GM12878 (cell line): Measurements from ENCODE around the gene EMC6. TPM values are rescaled to one million over a fixed set of nuclear protein-coding genes. Genes with fewer than 3 reads are reported as not detected.
A peak's percentile ranks its signal among the peaks of the same experiment; 100 is the strongest.

Experiments used
- ATAC-seq: fragments of 200-7000 bp; cut with Tn5 transposase; 3 replicates; pipeline ENCODE4 v1.9.1; 2020; ENCODE audit warnings: mild to moderate bottlenecking, moderate library complexity
- BruUV-seq: library from RNA; stranded (reverse); fragments of 400-500 nt; replicated peaks from 2 replicates; lab custom pipeline; 2021; lab: Mats Ljungman, UMichigan
- CTCF ChIA-PET: fragments of 300-600 bp; sonication (Branson Sonifier 250); formaldehyde crosslinking; extraction: SDS; loops from one replicate; lab custom pipeline; 2021; ENCODE audit warnings: inconsistent platforms; lab: Yijun Ruan, JAX
- POLR2A ChIA-PET: fragments of 350-600 bp; formaldehyde crosslinking; extraction: SDS; loops from one replicate; lab custom pipeline; 2021; ENCODE audit warnings: inconsistent platforms; lab: Charles Lee
- RAD21 ChIA-PET: fragments of 300-600 bp; sonication (Branson Sonifier 250); formaldehyde crosslinking; loops from one replicate; lab custom pipeline; 2023; ENCODE audit warnings: antibody characterized with exemption; ENCODE audit not compliant: unreplicated experiment; lab: Charles Lee
- SMC1A ChIA-PET: fragments of 300-600 bp; sonication (Branson Sonifier 250); formaldehyde crosslinking; loops from one replicate; lab custom pipeline; 2023; ENCODE audit not compliant: unreplicated experiment, uncharacterized antibody; lab: Charles Lee
- DNase-seq: peaks from one replicate; pipeline ENCODE4 v3.0.0-alpha.2; 2011; ENCODE audit warnings: low read depth, low spot score
- FAIRE-seq: peaks from 3 replicates; lab custom pipeline; 2011; peaks lifted over from hg19 to GRCh38; lab: Jason Lieb, UNC
- H2AFZ ChIP-seq: 2 replicates; pipeline ENCODE4 v1.6.0; 2011; ENCODE audit warnings: low read depth, low read length, control low read depth; ENCODE audit not compliant: control insufficient read depth
- H3K27ac ChIP-seq: 2 replicates; pipeline ENCODE4 v1.5.1; 2011; ENCODE audit warnings: control low read depth; ENCODE audit not compliant: control insufficient read depth, insufficient read depth
- H3K27me3 ChIP-seq, 2 experiments: replicated peaks in 1 of 2; 2 replicates each; pipeline versions ENCODE4 v1.6.0 to v1.6.1; 2011; ENCODE audit warnings: low read length in 1 of 2; ENCODE audit not compliant: control insufficient read depth in 2 of 2, insufficient read depth in 2 of 2
- H3K36me3 ChIP-seq, 2 experiments: 2 replicates each; pipeline ENCODE4 v1.5.1; 2011; ENCODE audit warnings: low read length in 1 of 2; ENCODE audit not compliant: control insufficient read depth in 2 of 2, insufficient read depth in 2 of 2
- H3K4me1 ChIP-seq: 2 replicates; pipeline ENCODE4 v1.6.1; 2011; ENCODE audit warnings: mild to moderate bottlenecking, low read length, moderate library complexity, mixed read lengths; ENCODE audit not compliant: control insufficient read depth, insufficient read depth
- H3K4me2 ChIP-seq: 2 replicates; pipeline ENCODE4 v1.6.0; 2011; ENCODE audit warnings: control low read depth; ENCODE audit not compliant: control insufficient read depth, insufficient read depth
- H3K4me3 ChIP-seq: fragments of 200-600 bp; sonication (generic); 2 replicates; pipeline ENCODE4 v1.5.1; 2016
- H3K79me2 ChIP-seq: 2 replicates; pipeline ENCODE4 v1.6.0; 2011; ENCODE audit warnings: low read length; ENCODE audit not compliant: control insufficient read depth, insufficient read depth
- H3K9ac ChIP-seq: 2 replicates; pipeline ENCODE4 v1.8.0; 2011; ENCODE audit warnings: low read length, control low read depth, mixed read lengths; ENCODE audit not compliant: control insufficient read depth, insufficient read depth
- H3K9me3 ChIP-seq: replicated peaks from 3 replicates; pipeline ENCODE4 v1.5.1; 2011; ENCODE audit warnings: mild to moderate bottlenecking, low read length; ENCODE audit not compliant: control insufficient read depth, insufficient read depth
- H4K20me1 ChIP-seq: 2 replicates; pipeline ENCODE4 v1.6.0; 2011; ENCODE audit not compliant: control insufficient read depth, insufficient read depth
- CEBPB ChIP-seq, 2 experiments: fragments of 150-350 bp in 1 of 2; IDR thresholded peaks; 2 replicates each; pipeline ENCODE4 v1.6.1; 2012 to 2014; ENCODE audit warnings: low read depth in 2 of 2, low read length in 2 of 2, borderline replicate concordance in 1 of 2, inconsistent platforms in 1 of 2
- CREB1 ChIP-seq: IDR thresholded peaks from 2 replicates; pipeline ENCODE4 v1.6.1; 2012; ENCODE audit warnings: low read depth, mild to moderate bottlenecking, inconsistent platforms
- ELK1 ChIP-seq: IDR thresholded peaks from 2 replicates; pipeline ENCODE4 v1.6.1; 2012; ENCODE audit warnings: low read depth, low read length, improper control_type of control experiment
- FOS ChIP-seq: IDR thresholded peaks from 3 replicates; pipeline ENCODE4 v1.6.1; 2011; ENCODE audit warnings: borderline replicate concordance; ENCODE audit not compliant: insufficient read length; ENCODE audit errors: extremely low read depth
- GATAD2B ChIP-seq: fragments of 450-650 bp; conservative IDR thresholded peaks from 2 replicates; pipeline ENCODE4 v1.6.1; 2017; ENCODE audit warnings: low read depth, mild to moderate bottlenecking, moderate library complexity
- HCFC1 ChIP-seq: fragments of 150-350 bp; IDR thresholded peaks from 2 replicates; pipeline ENCODE4 v1.6.1; 2014; ENCODE audit warnings: low read length
- KLF5 ChIP-seq: fragments of 450-650 bp; IDR thresholded peaks from 2 replicates; pipeline ENCODE4 v1.6.1; 2014; ENCODE audit warnings: mild to moderate bottlenecking; ENCODE audit not compliant: partially characterized antibody
- RELB ChIP-seq: fragments of 450-650 bp; IDR thresholded peaks from 2 replicates; pipeline ENCODE4 v1.6.1; 2017; ENCODE audit warnings: low read depth, mild to moderate bottlenecking, moderate library complexity
- REST ChIP-seq: IDR thresholded peaks from 2 replicates; pipeline ENCODE4 v1.6.1; 2012; ENCODE audit warnings: mild to moderate bottlenecking, low read depth, low read length
- SIN3A ChIP-seq: IDR thresholded peaks from 2 replicates; pipeline ENCODE4 v1.6.1; 2012; ENCODE audit warnings: low read depth, low read length, improper control_type of control experiment
- SMAD1 ChIP-seq: fragments of 450-650 bp; IDR thresholded peaks from 2 replicates; pipeline ENCODE4 v1.6.1; 2018; ENCODE audit warnings: mild to moderate bottlenecking, low read depth; ENCODE audit not compliant: partially characterized antibody
- SMAD5 ChIP-seq: IDR thresholded peaks from 2 replicates; pipeline ENCODE4 v1.6.1; 2016; ENCODE audit warnings: antibody characterized with exemption, low read depth
- SP1 ChIP-seq: IDR thresholded peaks from one replicate; pipeline ENCODE4 v1.6.1; 2011; ENCODE audit warnings: low read depth, low read length
- USF2 ChIP-seq: IDR thresholded peaks from 2 replicates; pipeline ENCODE4 v1.6.1; 2011; ENCODE audit warnings: low read depth, low read length, improper control_type of control experiment, borderline replicate concordance
- ZNF24 ChIP-seq: fragments of 450-650 bp; IDR thresholded peaks from 2 replicates; pipeline ENCODE4 v1.6.1; 2017; ENCODE audit warnings: antibody characterized with exemption, mild to moderate bottlenecking
- WGBS: methylation state at CpG from one replicate; pipeline ENCODE4 v1.1.6; 2016; ENCODE audit warnings: low lambda C conversion rate; ENCODE audit not compliant: insufficient replicate concordance, insufficient coverage; ENCODE audit errors: missing lambda C conversion rate; 5-methylcytosine and 5-hydroxymethylcytosine counted together
- in situ Hi-C: fragments of 300-500 bp; cut with MboI; formaldehyde crosslinking; loops from 9 replicates; pipeline ENCODE4 v1.14.3; 2018; ENCODE audit warnings: mixed read lengths
- intact Hi-C: fragments of 100-400 bp; cut with micrococcal nuclease; formaldehyde crosslinking; loops from one replicate; pipeline ENCODE4 v1.14.2; 2022; ENCODE audit not compliant: unreplicated experiment
- polyA plus RNA-seq, 11 experiments: library from polyadenylated mRNA; depleted of rRNA in 4 of 11; unstranded in 6 of 11; stranded (reverse) in 5 of 11; fragments of >200 nt; fragmentation: Nextera tagmentation in 4 of 11; fragmentation: Illumina TruSeq in 1 of 11; extraction: Ambion mirVana in 4 of 11; extraction: Trizol in 1 of 11; gene quantifications; 1 replicate in 1 of 11; 2 replicates in 10 of 11; pipeline versions ENCODE4 v1.2.1 to v1.2.3, GENCODE V29; 2011 to 2016; ENCODE audit warnings: inconsistent platforms in 2 of 11, missing spikeins in 2 of 11, low read depth in 1 of 11
- total RNA-seq, 4 experiments: library from RNA; depleted of rRNA in 3 of 4; stranded (reverse); fragments of >200 nt in 3 of 4; fragmentation: Illumina TruSeq in 1 of 4; extraction: Trizol in 1 of 4; gene quantifications; 2 replicates each; pipeline versions ENCODE4 v1.2.1 to v1.2.3, GENCODE V29; 2013 to 2021

Gene EMC6
- total and polyA plus RNA-seq, 10 of the 15 experiments (the other 5 are each of a cell fraction or from before 2014, with no cell fraction given), result 5.1 to 172 (median 35.9) TPM

- Histone ChIP-seq H2AFZ (peak within 1 kb of the TSS; percentile 97), H3K27me3 (no peaks in the 10 kb centered on the region), H3K36me3 (no peaks in the 10 kb centered on the region; a peak in 2 of 4 replicates), H3K4me1 (peaks cover 4% of the 10 kb centered on the region; the same call in 1 of the 2 replicates), H3K27ac (peak within 1 kb of the TSS; percentile 98), H3K9ac (peak within 1 kb of the TSS; percentile 90), H3K4me3 (peak within 1 kb of the TSS; percentile 94), H3K9me3 (no peaks in the 10 kb centered on the region), H3K79me2 (peaks cover 12% of the 10 kb centered on the region), H3K4me2 (peak within 1 kb of the TSS; percentile 98), H4K20me1 (no peaks in the 10 kb centered on the region)
- RAD21 ChIA-PET, result interaction anchor here (0.8 to 3.1 kb wide), 12 partner anchors 11 to 210 kb away, joined by 3 to 26 read pairs (median 5); partner anchors contain the start of genes HASPIN and TRPV3
- peak; percentile 99 for ATAC-seq
- SMC1A ChIA-PET, result interaction anchor here (0.8 to 1.7 kb wide), 10 partner anchors 9 to 101 kb away, joined by 3 to 6 read pairs (median 4); no protein-coding TSS in a partner anchor
- CTCF ChIA-PET, result interaction anchor here (0.6 to 1.6 kb wide), 7 partner anchors 9 to 161 kb away, joined by 3 to 17 read pairs (median 4); no protein-coding TSS in a partner anchor
- DNase-seq, result peak; percentile 68
- WGBS, result 2% methylated on average over 64 of the region's 68 CpGs
- POLR2A ChIA-PET, result interaction anchor here (0.6 to 1.3 kb wide), 13 partner anchors 9 to 275 kb away, joined by 3 to 11 read pairs (median 4); partner anchors contain the start of genes HASPIN and TRPV3
- in situ Hi-C loops, result no loop called here
- FAIRE-seq, result peak; percentile 96
- intact Hi-C loops, result loop anchor here (2.0 kb wide), 1 partner anchor 78 kb away; no protein-coding TSS in a partner anchor
- no TSS peak for BruUV-seq
- TF ChIP-seq HCFC1 (peak; percentile 93), ZNF24 (no peak), CREB1 (peak; percentile 59), FOS (peak; percentile 59), USF2 (peak; percentile 98), SMAD5 (peak; percentile 51; the same call in 1 of the 2 replicates), KLF5 (peak; percentile 67), GATAD2B (peak; percentile 67; the same call in 1 of the 2 replicates), SP1 (peak; percentile 80), CEBPB (IDR thresholded peaks at IDR 0.05; ENCODE audit: borderline replicate concordance in 1 of 2, low read depth in 2 of 2, low read length in 2 of 2) (no peak), SIN3A (peak; percentile 96), RELB (peak; percentile 42; the same call in 1 of the 2 replicates), ELK1 (peak; percentile 30; the same call in 1 of the 2 replicates), REST (no peak), SMAD1 (no peak)
Observed at GRCh38 chr17:3636154-3636907, 32.3 kb upstream of the EMC6 start, which contains the start of the genes CTNS and SHPK. Gene CTNS, plus strand, starts transcription at chr17:3636760. Its CDS starts 3,447 bp downstream, at chr17:3640207. Gene SHPK, minus strand, starts transcription at chr17:3636250. Its CDS starts 31 bp downstream, at chr17:3636219.
